Astrocyte (in vitro differentiated cells and primary cell): ENCODE results near the gene LCLAT1. TPM values are rescaled to one million over a fixed set of nuclear protein-coding genes. Genes with fewer than 3 reads are reported as not detected.
"Not testable (repeated sequence)": the region's sequence is repeated elsewhere in the genome, so short reads cannot be mapped to it uniquely, and the experiment has no call there.

Experiments used
- DNase-seq: peaks from one replicate; pipeline ENCODE4 v3.0.0-alpha.2; 2010; ENCODE audit warnings: low read depth
- FAIRE-seq: peaks from 2 replicates; lab custom pipeline; 2011; peaks lifted over from hg19 to GRCh38; lab: Jason Lieb, UNC
- H2AFZ ChIP-seq: 2 replicates; pipeline ENCODE4 v1.6.0; 2012; ENCODE audit warnings: low read depth, low read length, inconsistent platforms
- H3K27ac ChIP-seq: 2 replicates; pipeline ENCODE4 v1.5.1; 2011; ENCODE audit warnings: low read depth, low read length, inconsistent platforms
- H3K27me3 ChIP-seq: 2 replicates; pipeline ENCODE4 v1.6.0; 2011; ENCODE audit warnings: low read length, inconsistent platforms; ENCODE audit not compliant: insufficient read depth
- H3K36me3 ChIP-seq: 2 replicates; pipeline ENCODE4 v1.5.1; 2011; ENCODE audit warnings: low read length, inconsistent platforms; ENCODE audit not compliant: insufficient read depth
- H3K4me1 ChIP-seq: 2 replicates; pipeline ENCODE4 v1.5.1; 2011; ENCODE audit warnings: low read length, inconsistent platforms; ENCODE audit not compliant: insufficient read depth
- H3K4me2 ChIP-seq: 2 replicates; pipeline ENCODE4 v1.6.0; 2012; ENCODE audit warnings: low read length, inconsistent platforms
- H3K4me3 ChIP-seq: 2 replicates; pipeline ENCODE4 v1.5.1; 2011; ENCODE audit warnings: low read depth, mild to moderate bottlenecking, low read length, inconsistent platforms; ENCODE audit not compliant: insufficient read depth
- H3K79me2 ChIP-seq: 2 replicates; pipeline ENCODE4 v1.6.0; 2012; ENCODE audit warnings: mild to moderate bottlenecking, low read length, inconsistent platforms; ENCODE audit not compliant: insufficient read depth
- H3K9ac ChIP-seq: 2 replicates; pipeline ENCODE4 v1.6.0; 2012; ENCODE audit warnings: mild to moderate bottlenecking, low read length, inconsistent platforms
- H3K9me3 ChIP-seq: 2 replicates; pipeline ENCODE4 v1.5.1; 2012; ENCODE audit warnings: low read depth, mild to moderate bottlenecking, low read length, inconsistent platforms; ENCODE audit not compliant: insufficient read depth
- H4K20me1 ChIP-seq: 2 replicates; pipeline ENCODE4 v1.6.0; 2012; ENCODE audit warnings: low read length, inconsistent platforms; ENCODE audit not compliant: insufficient read depth
- H3K27ac Mint-ChIP-seq: one replicate; pipeline ENCODE4 v1.8.0; 2021; ENCODE audit warnings: mild to moderate bottlenecking, mixed read lengths; ENCODE audit not compliant: unreplicated experiment
- H3K27me3 Mint-ChIP-seq: one replicate; pipeline ENCODE4 v1.8.0; 2021; ENCODE audit warnings: low read depth, mixed read lengths; ENCODE audit not compliant: unreplicated experiment
- H3K36me3 Mint-ChIP-seq: one replicate; pipeline ENCODE4 v1.8.0; 2021; ENCODE audit warnings: low read depth, mixed read lengths; ENCODE audit not compliant: unreplicated experiment
- H3K4me1 Mint-ChIP-seq: one replicate; pipeline ENCODE4 v1.8.0; 2021; ENCODE audit warnings: low read depth, mixed read lengths; ENCODE audit not compliant: unreplicated experiment
- H3K4me3 Mint-ChIP-seq: one replicate; pipeline ENCODE4 v1.8.0; 2021; ENCODE audit warnings: mild to moderate bottlenecking, moderate library complexity, mixed read lengths; ENCODE audit not compliant: unreplicated experiment
- H3K9me3 Mint-ChIP-seq: one replicate; pipeline ENCODE4 v1.8.0; 2021; ENCODE audit warnings: mild to moderate bottlenecking, mixed read lengths; ENCODE audit not compliant: unreplicated experiment
- CTCF ChIP-seq: IDR thresholded peaks from 2 replicates; pipeline ENCODE4 v1.5.1; 2011; ENCODE audit warnings: low read depth, mild to moderate bottlenecking, inconsistent platforms, low read length, moderate library complexity; ENCODE audit not compliant: insufficient read depth
- EZH2 ChIP-seq: IDR thresholded peaks from 2 replicates; pipeline ENCODE4 v1.6.1; 2012; ENCODE audit warnings: mild to moderate bottlenecking, low read length, inconsistent platforms; ENCODE audit not compliant: insufficient read depth
- total RNA-seq: library from RNA; stranded (reverse); gene quantifications from 2 replicates; pipeline ENCODE4 v1.2.1, GENCODE V29; 2021

LCLAT1 gene
- total RNA-seq, 1 donor from 2014 or later: 17.5 TPM

GRCh38 chr2:30503695-30504052 lies 56.6 kb downstream of the LCLAT1 start:
- Histone ChIP-seq H2AFZ (no peak overlapping the region), H3K79me2 (peaks cover 19% of the 10 kb centered on the region), H4K20me1 (no peaks in the 10 kb centered on the region), H3K27me3 (no peaks in the 10 kb centered on the region), H3K9ac (no peak overlapping the region), H3K4me3 (no peak overlapping the region), H3K4me2 (no peak overlapping the region), H3K9me3 (no peaks in the 10 kb centered on the region), H3K36me3 (no peaks in the 10 kb centered on the region), H3K4me1 (no peaks in the 10 kb centered on the region), H3K27ac (no peak overlapping the region)
- Mint-ChIP-seq H3K4me1 (no peaks in the 10 kb centered on the region), H3K27me3 (no peaks in the 10 kb centered on the region), H3K27ac (no peak overlapping the region), H3K4me3 (no peak overlapping the region), H3K9me3 (peaks cover 10% of the 10 kb centered on the region), H3K36me3 (peaks cover 10% of the 10 kb centered on the region)
- no peak for TF ChIP-seq CTCF
- TF ChIP-seq EZH2: no peak
- FAIRE-seq (no peak), DNase-seq (no peak)

- DNase-seq (no peak), FAIRE-seq (no peak)
- H3K36me3 Mint-ChIP-seq: peaks cover 10% of the 10 kb centered on the region
- TF ChIP-seq EZH2 (no peak), CTCF (no peak)
- no peak overlapping the region for H3K4me2 ChIP-seq
- H4K20me1 ChIP-seq: peaks cover under 1% of the 10 kb centered on the region
- H3K79me2 ChIP-seq: peaks cover 19% of the 10 kb centered on the region
- no peaks in the 10 kb centered on the region for H3K27me3 ChIP-seq
- no peaks in the 10 kb centered on the region for H3K27me3 Mint-ChIP-seq
- H3K27ac Mint-ChIP-seq: no peak overlapping the region
- H3K4me3 ChIP-seq: no peak overlapping the region
- no peak overlapping the region for H2AFZ ChIP-seq
- no peak overlapping the region for H3K4me3 Mint-ChIP-seq
- H3K4me1 ChIP-seq: no peaks in the 10 kb centered on the region
- H3K4me1 Mint-ChIP-seq: no peaks in the 10 kb centered on the region
- H3K36me3 ChIP-seq: no peaks in the 10 kb centered on the region
- no peaks in the 10 kb centered on the region for H3K9me3 ChIP-seq
- H3K9ac ChIP-seq: no peak overlapping the region
- peaks cover 10% of the 10 kb centered on the region for H3K9me3 Mint-ChIP-seq
- H3K27ac ChIP-seq: no peak overlapping the region
These were observed 57.7 kb downstream of the LCLAT1 start for GRCh38 chr2:30504731-30505130.

GRCh38 chr2:30505500-30506180 lies 58.6 kb downstream of the LCLAT1 start:
- Histone ChIP-seq H3K27ac (no peak overlapping the region), H3K4me2 (no peak overlapping the region), H4K20me1 (peaks cover 4% of the 10 kb centered on the region), H3K9ac (no peak overlapping the region), H3K36me3 (no peaks in the 10 kb centered on the region), H3K79me2 (peaks cover 19% of the 10 kb centered on the region), H3K4me3 (no peak overlapping the region), H3K4me1 (no peaks in the 10 kb centered on the region), H3K27me3 (no peaks in the 10 kb centered on the region), H2AFZ (no peak overlapping the region), H3K9me3 (no peaks in the 10 kb centered on the region)
- DNase-seq (no peak), FAIRE-seq (no peak)
- Mint-ChIP-seq H3K4me1 (no peaks in the 10 kb centered on the region), H3K27me3 (no peaks in the 10 kb centered on the region), H3K36me3 (peaks cover 10% of the 10 kb centered on the region), H3K4me3 (no peak overlapping the region), H3K27ac (no peak overlapping the region), H3K9me3 (peaks cover 10% of the 10 kb centered on the region)
- TF ChIP-seq EZH2: no peak
- TF ChIP-seq CTCF: no peak

- not testable (repeated sequence) for H3K27me3 Mint-ChIP-seq, DNase-seq, H3K27ac ChIP-seq, H3K9me3 ChIP-seq, FAIRE-seq, H3K9me3 Mint-ChIP-seq, H3K27ac Mint-ChIP-seq, H3K27me3 ChIP-seq, H3K36me3 Mint-ChIP-seq, H3K36me3 ChIP-seq, H3K4me1 Mint-ChIP-seq, H2AFZ ChIP-seq, H3K4me2 ChIP-seq, H3K4me3 Mint-ChIP-seq, H3K4me3 ChIP-seq, H3K4me1 ChIP-seq, H3K9ac ChIP-seq
- H3K79me2 ChIP-seq: peaks cover 20% of the 10 kb centered on the region
- peaks cover 11% of the 10 kb centered on the region for H4K20me1 ChIP-seq
These were observed 60.4 kb downstream of the LCLAT1 start for GRCh38 chr2:30507460-30507859.
